T-helper 2 cell treated with Interferon-gamma antibody and Interleukin-4, amounts not matched to agents 100 ng/mL and 5 ng/mL, for 36 hours (primary cell): ENCODE data around the gene OR52I1. TPM values are rescaled to one million over a fixed set of nuclear protein-coding genes. Genes with fewer than 3 reads are reported as not detected.

Experiments
- intact Hi-C: fragments of 100-400 bp; cut with micrococcal nuclease; formaldehyde crosslinking; loops from one replicate; pipeline ENCODE4 v1.15.1; 2023
- total RNA-seq: library from RNA; stranded (reverse); gene quantifications from 2 replicates; pipeline ENCODE4 v1.2.3, GENCODE V29; 2022

OR52I1 gene
- total RNA-seq = not detected in 2 replicates

GRCh38 chr11:4593739-4594138 is at the start of gene OR52I1:
Gene OR52I1, plus strand, starts transcription at chr11:4594039. Its CDS starts 0 bp downstream, at chr11:4594039.
- intact Hi-C loops = no loop called here

DNA sequence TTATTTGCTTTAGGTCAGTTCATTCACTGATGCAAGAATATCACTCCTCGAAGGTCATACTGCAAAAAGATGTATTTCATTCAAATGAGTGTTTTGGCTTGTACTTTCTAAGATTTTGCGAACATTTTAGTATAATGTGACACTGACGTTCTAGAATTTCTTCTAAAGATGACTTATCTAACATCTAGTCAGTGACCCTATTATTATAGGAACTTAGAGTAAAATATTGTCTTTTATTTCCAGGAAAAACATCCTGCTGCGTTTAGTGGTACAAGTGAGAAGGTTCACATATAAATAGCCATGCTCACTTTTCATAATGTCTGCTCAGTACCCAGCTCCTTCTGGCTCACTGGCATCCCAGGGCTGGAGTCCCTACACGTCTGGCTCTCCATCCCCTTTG is 48.9 kb upstream of the OR52I1 start, which contains the start of gene OR52M1:
Gene OR52M1 (plus strand): TSS at position 301 of the 400 bp plus-strand sequence. CDS start 0 bp downstream, at position 301.
- intact Hi-C loops = no loop called here

DNA sequence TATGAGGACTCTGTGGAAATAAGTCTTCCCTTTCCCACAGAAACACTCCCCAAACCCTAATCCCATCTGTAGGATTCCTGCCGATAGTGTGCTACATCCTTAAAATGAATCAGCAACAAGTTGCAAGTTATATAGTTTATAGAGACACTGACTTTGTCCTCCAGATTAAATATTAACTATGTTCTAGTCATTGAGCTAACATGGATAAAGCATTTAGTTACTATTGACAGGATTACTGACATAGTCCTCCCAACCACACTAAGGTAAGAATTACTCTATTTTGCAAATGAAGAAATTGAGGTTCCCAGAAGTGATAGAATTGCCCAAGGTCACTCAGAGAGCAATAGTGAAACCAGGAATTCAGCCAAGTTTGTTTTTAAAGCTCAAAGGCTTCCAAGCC is 47.0 kb upstream of the OR52I1 start:
- intact Hi-C loops = no loop called here

DNA sequence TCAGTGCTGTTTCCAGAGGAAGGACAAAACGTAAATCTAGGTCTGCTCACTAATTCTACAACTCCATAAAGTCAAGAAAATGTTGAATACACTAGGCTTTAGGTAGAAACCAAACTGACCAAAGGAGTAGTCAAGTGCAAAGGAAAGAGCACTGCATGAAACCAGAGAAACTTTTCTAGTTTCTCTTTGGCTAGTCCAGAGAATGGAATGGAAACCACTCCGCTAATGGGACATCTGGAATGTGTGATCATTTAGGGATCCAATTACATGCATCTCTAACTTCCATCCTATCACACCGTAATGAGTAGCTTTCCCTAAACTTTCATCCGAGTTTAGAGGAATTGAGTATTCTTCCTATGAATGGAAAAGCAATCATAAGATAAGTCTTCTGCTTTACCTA is 46.4 kb upstream of the OR52I1 start:
- intact Hi-C loops = no loop called here

GRCh38 chr11:4551346-4551979 is 42.4 kb upstream of the OR52I1 start:
- intact Hi-C loops = no loop called here

GRCh38 chr11:4559527-4560440 is 34.1 kb upstream of the OR52I1 start:
- intact Hi-C loops = no loop called here

DNA sequence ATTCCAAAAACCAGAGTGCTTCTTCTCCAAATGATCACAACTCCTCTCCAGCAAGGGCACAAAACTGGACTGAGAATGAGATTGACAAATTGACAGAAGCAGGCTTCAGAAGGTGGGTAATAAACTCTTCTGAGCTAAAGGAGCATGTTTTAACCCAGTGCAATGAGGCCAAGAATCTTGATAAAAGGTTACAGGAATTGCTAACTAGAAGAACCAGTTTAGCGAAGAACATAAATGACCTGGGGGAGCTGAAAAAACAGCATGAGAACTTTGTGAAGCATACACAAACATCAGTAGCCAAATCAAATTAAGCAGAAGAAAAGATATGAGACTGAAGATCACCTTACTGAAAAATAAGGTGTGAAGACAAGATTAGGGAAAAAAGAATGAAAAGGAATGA is 33.4 kb upstream of the OR52I1 start:
- intact Hi-C loops = no loop called here

- intact Hi-C loops = no loop called here
Observed at GRCh38 chr11:4565371-4565770, 28.5 kb upstream of the OR52I1 start.

DNA sequence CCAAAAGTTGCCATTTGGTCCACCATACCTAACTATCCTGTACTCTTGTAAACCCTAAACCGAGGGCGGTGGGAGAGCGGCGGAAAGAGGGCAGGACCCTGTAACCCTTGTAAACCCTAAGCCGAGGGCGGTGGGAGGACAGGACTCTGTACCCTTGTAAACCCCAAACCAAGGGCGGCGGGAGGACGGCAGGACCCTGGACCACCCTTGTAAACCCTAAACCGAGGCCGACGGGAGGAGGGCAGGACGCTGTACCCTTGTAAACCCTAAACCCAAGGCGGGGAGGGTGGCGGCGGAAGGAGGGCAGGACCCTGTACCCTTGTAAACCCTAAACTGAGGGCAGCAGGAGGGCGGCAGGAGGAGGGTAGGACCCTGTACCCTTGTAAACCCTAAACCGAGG is 24.8 kb upstream of the OR52I1 start:
- intact Hi-C loops = no loop called here

- intact Hi-C loops = no loop called here
Observed at GRCh38 chr11:4576880-4577279, 17.0 kb upstream of the OR52I1 start.

- intact Hi-C loops = no loop called here
Observed at GRCh38 chr11:4577761-4578160, 16.1 kb upstream of the OR52I1 start.

- intact Hi-C loops = no loop called here
Observed at GRCh38 chr11:4578624-4579023, 15.2 kb upstream of the OR52I1 start.

DNA sequence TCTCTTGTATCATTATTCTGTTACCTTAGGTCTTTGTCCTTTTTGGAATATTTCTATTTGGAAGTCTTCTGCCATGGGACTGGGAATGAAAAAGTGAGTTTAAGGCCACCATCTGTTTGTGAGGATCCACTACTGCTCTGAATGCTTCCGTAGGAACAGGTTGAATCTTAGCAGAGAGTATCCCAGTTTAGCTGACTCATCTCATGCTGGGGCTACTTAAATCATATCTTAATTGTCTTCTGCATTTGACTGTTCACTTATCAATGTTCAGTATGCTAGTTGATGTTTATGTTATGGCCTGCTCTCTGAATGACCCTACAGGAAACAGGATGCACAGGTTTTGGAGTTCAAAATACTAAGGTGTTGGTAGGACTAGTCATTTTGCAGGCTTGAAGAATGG is 13.7 kb upstream of the OR52I1 start:
- intact Hi-C loops = no loop called here

GRCh38 chr11:4581443-4581842 is 12.4 kb upstream of the OR52I1 start, which contains the start of gene OR52I2:
Gene OR52I2, plus strand, starts transcription at chr11:4581743.
- intact Hi-C loops = no loop called here

DNA sequence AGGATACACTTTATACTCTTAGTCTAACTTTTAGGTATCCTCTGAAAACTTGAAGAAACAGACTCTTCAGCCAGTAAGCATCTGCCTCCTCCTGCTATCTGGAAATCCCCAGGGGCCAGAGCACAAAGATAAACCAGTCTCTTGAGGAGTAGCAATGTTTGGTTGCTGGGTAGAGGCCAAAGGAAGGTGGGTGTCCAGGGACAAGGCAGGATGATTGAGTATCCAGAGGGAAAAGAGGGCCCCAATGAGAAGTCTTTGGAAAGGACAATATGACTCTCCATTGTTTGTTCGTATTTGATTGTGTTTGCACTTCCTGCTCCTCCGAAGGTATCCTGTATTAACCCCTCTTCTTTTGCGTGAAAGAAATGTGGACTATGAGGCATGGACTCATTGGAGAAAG is 4.8 kb upstream of the OR52I1 start:
- intact Hi-C loops = no loop called here

- intact Hi-C loops = loop anchor here (5.0 to 10.0 kb wide), 3 partner anchors 510 to 1717 kb away; partner anchors contain the start of genes CAVIN3, CNGA4, FHIP1B and RRM1
Observed at GRCh38 chr11:4605057-4605456, 11.2 kb downstream of the OR52I1 start.

GRCh38 chr11:4606231-4607015 is 12.6 kb downstream of the OR52I1 start:
- intact Hi-C loops = loop anchor here (5.0 to 10.0 kb wide), 3 partner anchors 512 to 1716 kb away; partner anchors contain the start of genes CAVIN3, CNGA4, FHIP1B and RRM1

DNA sequence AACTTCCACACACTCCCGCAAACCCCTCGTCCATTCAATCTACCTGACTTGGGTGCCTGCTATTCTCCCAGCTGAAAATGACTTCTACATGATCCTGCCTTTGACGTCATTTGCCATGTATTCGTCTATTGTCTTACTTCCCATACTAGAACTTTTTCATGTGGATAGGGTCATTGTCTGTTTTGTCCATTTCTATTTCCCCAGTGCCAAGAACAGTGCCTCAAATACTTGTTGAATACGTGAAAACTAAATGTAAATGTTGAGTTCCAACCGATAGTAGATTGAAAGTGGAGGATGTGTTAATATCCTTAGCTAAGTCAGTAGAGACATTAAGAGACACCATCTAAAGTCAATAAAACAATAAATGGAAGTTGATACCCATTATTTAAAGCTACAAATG is 13.3 kb downstream of the OR52I1 start:
- intact Hi-C loops = loop anchor here (5.0 to 10.0 kb wide), 3 partner anchors 512 to 1715 kb away; partner anchors contain the start of genes CAVIN3, CNGA4, FHIP1B and RRM1

GRCh38 chr11:4607781-4608666 is 14.2 kb downstream of the OR52I1 start, which contains the start of gene TRIM68:
Gene TRIM68, minus strand, starts transcription at chr11:4608231. Its CDS starts 2,727 bp downstream, at chr11:4605504.
- intact Hi-C loops = loop anchor here (1.0 to 10.0 kb wide), 4 partner anchors 215 to 1714 kb away; partner anchors contain the start of genes CAVIN3, CNGA4, FHIP1B and RRM1
